Kidney (tissue), 14 donors: ENCODE measurements around the gene TMEM132A. TPM values are rescaled to one million over a fixed set of nuclear protein-coding genes. Genes with fewer than 3 reads are reported as not detected.
A peak's percentile ranks its signal among the peaks of the same experiment; 100 is the strongest.

Source experiments
- DNase-seq, 5 donors: peaks; one replicate each; pipeline ENCODE4 v3.0.0-alpha.2; 2013 to 2020
- FAIRE-seq: peaks from 2 replicates; lab custom pipeline; 2012; peaks lifted over from hg19 to GRCh38; lab: Jason Lieb, UNC
- H3K27ac ChIP-seq, 2 donors: one replicate each; pipeline ENCODE4 v1.7.0; 2013; ENCODE audit warnings: low read depth in 2 of 2, low read length in 2 of 2, inconsistent platforms in 1 of 2
- H3K27me3 ChIP-seq: one replicate; pipeline ENCODE4 v1.7.1; 2013; ENCODE audit warnings: low read length, inconsistent platforms; ENCODE audit not compliant: control insufficient read depth, insufficient read depth
- H3K36me3 ChIP-seq, 3 donors: one replicate each; pipeline versions ENCODE4 v1.7.0 to v1.7.1; 2013; ENCODE audit warnings: low read length in 3 of 3, control low read depth in 1 of 3, inconsistent platforms in 1 of 3; ENCODE audit not compliant: insufficient read depth in 3 of 3, control insufficient read depth in 2 of 3
- H3K4me1 ChIP-seq, 3 donors: one replicate each; pipeline versions ENCODE4 v1.7.0 to v1.7.1; 2013; ENCODE audit warnings: low read length in 3 of 3, inconsistent platforms in 1 of 3, low read depth in 1 of 3; ENCODE audit not compliant: control insufficient read depth in 2 of 3, insufficient read depth in 2 of 3
- H3K4me3 ChIP-seq, 3 donors: one replicate each; pipeline versions ENCODE4 v1.7.0 to v1.8.1; 2013; ENCODE audit warnings: low read length in 3 of 3, control low read depth in 1 of 3, inconsistent platforms in 1 of 3
- H3K9ac ChIP-seq, 3 donors: one replicate each; pipeline versions ENCODE4 v1.7.0 to v1.7.1; 2013; ENCODE audit warnings: low read length in 3 of 3, control low read depth in 1 of 3, inconsistent platforms in 1 of 3
- H3K9me3 ChIP-seq, 3 donors: one replicate each; pipeline versions ENCODE4 v1.7.0 to v1.7.1; 2013; ENCODE audit warnings: low read length in 3 of 3, control low read depth in 1 of 3, inconsistent platforms in 1 of 3; ENCODE audit not compliant: control insufficient read depth in 2 of 3, insufficient read depth in 1 of 3
- intact Hi-C: fragments of 100-400 bp; cut with DNase I; formaldehyde crosslinking; loops from one replicate; pipeline ENCODE4 v1.11.1; 2022
- polyA plus RNA-seq: library from polyadenylated mRNA; stranded (reverse); fragments of 350-450 nt; fragmentation: Illumina TruSeq; extraction: RNeasy Lipid Tissue Mini Kit (QIAGEN cat#74804); gene quantifications from one replicate; pipeline ENCODE4 v1.2.3, GENCODE V29; 2014; ENCODE audit warnings: low read depth, low replicate concordance; ENCODE audit not compliant: insufficient read depth
- total RNA-seq: library from RNA; stranded (reverse); fragmentation: NEBNext Ultra II Directional; extraction: Animal tissue kit (Norgen Biotek cat#: 25700); gene quantifications from one replicate; pipeline ENCODE4 v1.2.1, GENCODE V29; 2021
- TF ChIP-seq, protein P1 (sequence below): IDR thresholded peaks from 3 replicates; pipeline ENCODE4 v1.5.1; 2012; ENCODE audit warnings: mild to moderate bottlenecking, moderate library complexity, borderline replicate concordance; ENCODE audit not compliant: insufficient read depth; ENCODE audit errors: extremely low read depth
- donor health status: control.
- donor health status: control.
- donor health status: control.
- donor health status: control.
- donor health status: control.
- donor health status: DM: yes; HTN: yes; CAD: no.
- donor health status: Normal renal cell carcinoma (clear cell type).

Gene TMEM132A
- total and polyA plus RNA-seq, 2 donors from 2014 or later = 17.2 to 19.1 TPM

DNA sequence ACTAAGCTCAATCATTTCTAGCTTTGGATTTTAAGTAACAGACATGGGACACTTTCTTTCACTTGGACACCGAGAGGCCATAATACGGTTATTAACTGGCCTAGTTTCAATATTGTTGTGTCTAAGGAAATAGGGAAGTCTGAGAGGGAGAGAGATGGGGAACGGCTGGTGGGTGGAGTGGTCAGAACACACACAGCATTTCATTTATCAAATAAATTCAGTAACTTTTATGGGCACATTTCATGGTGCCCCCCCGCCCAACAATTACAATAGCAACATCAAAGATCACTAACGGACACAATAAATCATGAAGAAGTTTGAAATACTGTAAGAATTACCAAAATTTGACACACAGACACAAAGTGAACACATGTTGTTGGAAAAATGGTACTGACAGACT lies 28.6 kb upstream of the TMEM132A start:
- intact Hi-C loops = loop anchor here (5.0 kb wide), 1 partner anchor 63 kb away; no protein-coding TSS in a partner anchor

DNA sequence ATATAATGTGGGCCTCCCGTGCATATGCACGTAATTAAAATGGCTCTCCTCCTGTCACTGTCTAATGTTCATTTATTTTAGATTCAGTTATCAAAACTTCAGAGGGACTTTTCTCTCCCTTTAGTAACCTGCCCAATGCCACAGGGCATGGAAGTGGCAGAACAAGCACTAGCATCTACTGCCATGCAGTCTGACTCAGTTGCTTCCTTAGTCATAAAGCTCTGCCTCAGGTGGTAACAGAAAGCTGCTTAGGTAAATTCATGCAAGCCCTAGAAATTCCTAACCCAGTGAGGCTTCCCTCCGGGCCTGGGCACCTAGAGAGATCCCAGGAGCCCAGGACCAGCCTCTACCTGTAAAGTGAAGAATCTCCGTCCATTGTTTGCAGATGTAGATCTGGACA lies 26.8 kb upstream of the TMEM132A start:
- TF ChIP-seq, protein P1, sequence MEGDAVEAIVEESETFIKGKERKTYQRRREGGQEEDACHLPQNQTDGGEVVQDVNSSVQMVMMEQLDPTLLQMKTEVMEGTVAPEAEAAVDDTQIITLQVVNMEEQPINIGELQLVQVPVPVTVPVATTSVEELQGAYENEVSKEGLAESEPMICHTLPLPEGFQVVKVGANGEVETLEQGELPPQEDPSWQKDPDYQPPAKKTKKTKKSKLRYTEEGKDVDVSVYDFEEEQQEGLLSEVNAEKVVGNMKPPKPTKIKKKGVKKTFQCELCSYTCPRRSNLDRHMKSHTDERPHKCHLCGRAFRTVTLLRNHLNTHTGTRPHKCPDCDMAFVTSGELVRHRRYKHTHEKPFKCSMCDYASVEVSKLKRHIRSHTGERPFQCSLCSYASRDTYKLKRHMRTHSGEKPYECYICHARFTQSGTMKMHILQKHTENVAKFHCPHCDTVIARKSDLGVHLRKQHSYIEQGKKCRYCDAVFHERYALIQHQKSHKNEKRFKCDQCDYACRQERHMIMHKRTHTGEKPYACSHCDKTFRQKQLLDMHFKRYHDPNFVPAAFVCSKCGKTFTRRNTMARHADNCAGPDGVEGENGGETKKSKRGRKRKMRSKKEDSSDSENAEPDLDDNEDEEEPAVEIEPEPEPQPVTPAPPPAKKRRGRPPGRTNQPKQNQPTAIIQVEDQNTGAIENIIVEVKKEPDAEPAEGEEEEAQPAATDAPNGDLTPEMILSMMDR = no peak
- Histone ChIP-seq H3K36me3 (peaks cover 29 to 70% (median 51%) of the 10 kb centered on the region in 3 donors), H3K4me3 (no peak overlapping the region), H3K9me3 (no peaks in the 10 kb centered on the region), H3K27me3 (no peaks in the 10 kb centered on the region), H3K9ac (no peak overlapping the region), H3K4me1 (no peaks in the 10 kb centered on the region), H3K27ac (no peak overlapping the region)
- DNase-seq (no peak), FAIRE-seq (no peak)
- intact Hi-C loops = loop anchor here (5.0 kb wide), 1 partner anchor 65 kb away; no protein-coding TSS in a partner anchor

More for the DNA sequence above, 28.6 kb upstream of the TMEM132A start:
- no peak overlapping the region for H3K9ac ChIP-seq
- TF ChIP-seq, protein P1 = no peak
- H3K27ac ChIP-seq = no peak overlapping the region
- H3K27me3 ChIP-seq = no peaks in the 10 kb centered on the region
- H3K4me3 ChIP-seq = no peak overlapping the region
- H3K4me1 ChIP-seq = no peaks in the 10 kb centered on the region
- DNase-seq = no peak
- no peak for FAIRE-seq
- H3K9me3 ChIP-seq = no peaks in the 10 kb centered on the region
- peaks cover 27 to 55% (median 43%) of the 10 kb centered on the region in 3 donors for H3K36me3 ChIP-seq

DNA sequence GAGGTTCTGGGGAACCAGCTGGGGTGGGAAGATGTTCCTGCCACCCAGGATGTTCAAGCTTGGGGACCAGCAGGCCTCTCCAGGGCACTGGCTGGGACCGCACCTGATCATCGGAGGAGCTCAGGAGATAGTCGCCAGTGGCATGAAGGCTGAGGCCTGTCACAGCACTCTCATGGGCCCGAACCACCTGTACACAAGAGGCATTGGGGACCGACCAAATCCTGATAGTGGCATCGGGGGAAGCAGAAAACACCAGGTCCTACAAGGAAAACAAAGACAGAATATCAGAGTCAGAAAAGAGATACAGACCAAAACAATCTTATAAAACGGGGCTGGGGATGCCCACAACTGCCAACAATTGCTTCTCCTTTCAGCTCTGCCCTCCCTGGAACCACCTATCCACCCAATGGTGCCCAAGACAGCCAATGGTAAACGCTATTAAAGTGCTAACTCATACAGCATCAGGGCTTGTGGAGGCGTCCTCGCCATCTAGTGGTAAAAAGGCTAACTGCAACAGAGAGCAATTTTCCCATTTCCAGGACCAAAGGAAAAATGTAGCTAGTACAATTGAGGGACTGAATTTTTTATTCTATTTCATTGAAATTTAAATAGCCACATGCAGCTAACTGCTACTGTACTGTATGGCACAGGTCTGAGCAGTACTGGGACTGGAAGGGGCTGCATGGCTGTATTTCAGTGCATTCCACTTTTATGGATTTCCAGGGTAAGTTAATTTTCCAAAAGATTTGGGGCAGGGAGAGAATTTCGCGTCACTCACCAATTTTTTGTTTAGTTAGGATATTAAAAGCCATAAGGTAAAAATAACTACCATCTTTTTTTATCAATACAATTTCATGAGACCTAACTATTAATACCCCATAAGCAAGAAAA lies 25.0 kb upstream of the TMEM132A start:
- Histone ChIP-seq H3K27ac (no peak overlapping the region), H3K4me1 (no peaks in the 10 kb centered on the region), H3K9ac (no peak overlapping the region), H3K9me3 (no peaks in the 10 kb centered on the region), H3K27me3 (no peaks in the 10 kb centered on the region), H3K36me3 (peaks cover 31 to 70% (median 59%) of the 10 kb centered on the region in 3 donors), H3K4me3 (no peak overlapping the region)
- DNase-seq (peak in 4 of 5 donors; percentile 52 to 71 (median 62)), FAIRE-seq (no peak)
- intact Hi-C loops = loop anchor here (5.0 kb wide), 1 partner anchor 67 kb away; no protein-coding TSS in a partner anchor
- TF ChIP-seq, protein P1 = peak; percentile 95
